HEK293 (cell line): ENCODE measurements around the gene BCL2.

Experiments
- FEZF1 ChIP-seq: fragments of 450-650 bp; formaldehyde crosslinking; IDR thresholded peaks from 2 replicates; pipeline ENCODE4 v1.5.1; 2016; ENCODE audit warnings: missing biosample characterization, missing genetic modification characterization
- GFI1B ChIP-seq: fragments of 450-650 bp; formaldehyde crosslinking; IDR thresholded peaks from 2 replicates; pipeline ENCODE4 v1.5.1; 2016; ENCODE audit warnings: missing biosample characterization, missing genetic modification characterization
- MZF1 ChIP-seq: fragments of 450-650 bp; formaldehyde crosslinking; IDR thresholded peaks from 2 replicates; pipeline ENCODE4 v1.5.1; 2017; ENCODE audit warnings: missing biosample characterization, missing genetic modification characterization, borderline replicate concordance
- OVOL3 ChIP-seq: fragments of 450-650 bp; formaldehyde crosslinking; IDR thresholded peaks from 2 replicates; pipeline ENCODE4 v1.5.1; 2016; ENCODE audit warnings: missing biosample characterization, missing genetic modification characterization
- SCRT1 ChIP-seq: fragments of 450-650 bp; formaldehyde crosslinking; IDR thresholded peaks from 2 replicates; pipeline ENCODE4 v1.5.1; 2016; ENCODE audit warnings: missing biosample characterization, missing genetic modification characterization, borderline replicate concordance
- SP2 ChIP-seq: fragments of 450-650 bp; formaldehyde crosslinking; IDR thresholded peaks from 2 replicates; pipeline ENCODE4 v1.5.1; 2016; ENCODE audit warnings: missing biosample characterization, missing genetic modification characterization
- TRIM28 ChIP-seq: IDR thresholded peaks from 2 replicates; pipeline ENCODE4 v1.6.1; 2011; ENCODE audit warnings: low read length, control low read depth, borderline replicate concordance
- ZBTB1 ChIP-seq: fragments of 450-650 bp; formaldehyde crosslinking; IDR thresholded peaks from 2 replicates; pipeline ENCODE4 v1.5.1; 2016; ENCODE audit warnings: missing biosample characterization, missing genetic modification characterization
- ZBTB17 ChIP-seq: fragments of 450-650 bp; formaldehyde crosslinking; IDR thresholded peaks from 2 replicates; pipeline ENCODE4 v1.5.1; 2016; ENCODE audit warnings: missing biosample characterization, missing genetic modification characterization
- ZBTB20 ChIP-seq: fragments of 450-650 bp; formaldehyde crosslinking; IDR thresholded peaks from 2 replicates; pipeline ENCODE4 v1.5.1; 2016; ENCODE audit warnings: missing biosample characterization, missing genetic modification characterization
- ZBTB21 ChIP-seq: fragments of 450-650 bp; formaldehyde crosslinking; IDR thresholded peaks from 2 replicates; pipeline ENCODE4 v1.5.1; 2017; ENCODE audit warnings: missing biosample characterization, missing genetic modification characterization
- ZBTB44 ChIP-seq: fragments of 450-650 bp; IDR thresholded peaks from 2 replicates; pipeline ENCODE4 v1.5.1; 2018; ENCODE audit warnings: missing biosample characterization, mild to moderate bottlenecking, missing genetic modification characterization
- ZFP69B ChIP-seq: fragments of 450-650 bp; formaldehyde crosslinking; IDR thresholded peaks from 2 replicates; pipeline ENCODE4 v1.5.1; 2016; ENCODE audit warnings: missing biosample characterization, missing genetic modification characterization
- ZNF132 ChIP-seq: fragments of 450-650 bp; formaldehyde crosslinking; IDR thresholded peaks from 2 replicates; pipeline ENCODE4 v1.5.1; 2017; ENCODE audit warnings: missing biosample characterization, missing genetic modification characterization, borderline replicate concordance
- ZNF26 ChIP-seq: fragments of 450-650 bp; formaldehyde crosslinking; IDR thresholded peaks from 2 replicates; pipeline ENCODE4 v1.5.1; 2016; ENCODE audit warnings: missing biosample characterization, missing genetic modification characterization
- ZNF501 ChIP-seq: fragments of 450-650 bp; formaldehyde crosslinking; IDR thresholded peaks from 2 replicates; pipeline ENCODE4 v1.5.1; 2016; ENCODE audit warnings: missing biosample characterization, missing genetic modification characterization
- ZNF530 ChIP-seq: fragments of 450-650 bp; formaldehyde crosslinking; IDR thresholded peaks from 2 replicates; pipeline ENCODE4 v1.5.1; 2016; ENCODE audit warnings: low read depth, missing biosample characterization, missing genetic modification characterization
- ZNF544 ChIP-seq: fragments of 450-650 bp; formaldehyde crosslinking; IDR thresholded peaks from 2 replicates; pipeline ENCODE4 v1.5.0; 2017; ENCODE audit warnings: missing biosample characterization, missing genetic modification characterization
- ZNF555 ChIP-seq: fragments of 450-650 bp; formaldehyde crosslinking; conservative IDR thresholded peaks from 2 replicates; pipeline ENCODE4 v1.5.1; 2017; ENCODE audit warnings: missing biosample characterization, mild to moderate bottlenecking, missing genetic modification characterization, inconsistent platforms
- ZNF571 ChIP-seq: fragments of 450-650 bp; formaldehyde crosslinking; IDR thresholded peaks from 2 replicates; pipeline ENCODE4 v1.5.0; 2017; ENCODE audit warnings: missing biosample characterization, missing genetic modification characterization
- ZNF623 ChIP-seq: fragments of 450-650 bp; formaldehyde crosslinking; IDR thresholded peaks from 2 replicates; pipeline ENCODE4 v1.5.1; 2016; ENCODE audit warnings: missing biosample characterization, missing genetic modification characterization
- ZNF670 ChIP-seq: fragments of 450-650 bp; formaldehyde crosslinking; IDR thresholded peaks from 2 replicates; pipeline ENCODE4 v1.5.1; 2016; ENCODE audit warnings: missing biosample characterization, missing genetic modification characterization, low read depth
- ZNF707 ChIP-seq: fragments of 450-650 bp; formaldehyde crosslinking; IDR thresholded peaks from 2 replicates; pipeline ENCODE4 v1.5.1; 2016; ENCODE audit warnings: missing biosample characterization, missing genetic modification characterization
- ZNF785 ChIP-seq: fragments of 450-650 bp; formaldehyde crosslinking; IDR thresholded peaks from 2 replicates; pipeline ENCODE4 v1.5.1; 2016; ENCODE audit warnings: missing biosample characterization, missing genetic modification characterization
- ZSCAN23 ChIP-seq: fragments of 450-650 bp; formaldehyde crosslinking; IDR thresholded peaks from 2 replicates; pipeline ENCODE4 v1.5.1; 2016; ENCODE audit warnings: missing biosample characterization, missing genetic modification characterization
- TF ChIP-seq, protein P1 (sequence below): fragments of 450-650 bp; formaldehyde crosslinking; IDR thresholded peaks from 2 replicates; pipeline ENCODE4 v1.5.1; 2016; ENCODE audit warnings: missing biosample characterization, missing genetic modification characterization
- TF ChIP-seq, protein P2 (sequence below): fragments of 450-650 bp; formaldehyde crosslinking; IDR thresholded peaks from 2 replicates; pipeline ENCODE4 v1.5.1; 2016; ENCODE audit warnings: missing biosample characterization, missing genetic modification characterization, low read depth
- TF ChIP-seq, protein P3 (sequence below): fragments of 450-650 bp; formaldehyde crosslinking; IDR thresholded peaks from 2 replicates; pipeline ENCODE4 v1.5.1; 2016; ENCODE audit warnings: missing biosample characterization, missing genetic modification characterization
- TF ChIP-seq, protein P4 (sequence below): sonication (generic); formaldehyde crosslinking; IDR thresholded peaks from 2 replicates; pipeline ENCODE4 v1.8.1; 2022; ENCODE audit warnings: mild to moderate bottlenecking, moderate library complexity, missing genetic modification reagents
- TF ChIP-seq, protein P5 (sequence below): fragments of 450-650 bp; formaldehyde crosslinking; IDR thresholded peaks from 2 replicates; pipeline ENCODE4 v1.5.1; 2017; ENCODE audit warnings: missing biosample characterization, missing genetic modification characterization

BCL2 gene

GRCh38 chr18:63213331-63213900 is 106.2 kb downstream of the BCL2 start (continued):
- TF ChIP-seq TRIM28: no peak
- no peak for TF ChIP-seq ZSCAN23 (tag by site-specific recombination)
- TF ChIP-seq, protein P1, sequence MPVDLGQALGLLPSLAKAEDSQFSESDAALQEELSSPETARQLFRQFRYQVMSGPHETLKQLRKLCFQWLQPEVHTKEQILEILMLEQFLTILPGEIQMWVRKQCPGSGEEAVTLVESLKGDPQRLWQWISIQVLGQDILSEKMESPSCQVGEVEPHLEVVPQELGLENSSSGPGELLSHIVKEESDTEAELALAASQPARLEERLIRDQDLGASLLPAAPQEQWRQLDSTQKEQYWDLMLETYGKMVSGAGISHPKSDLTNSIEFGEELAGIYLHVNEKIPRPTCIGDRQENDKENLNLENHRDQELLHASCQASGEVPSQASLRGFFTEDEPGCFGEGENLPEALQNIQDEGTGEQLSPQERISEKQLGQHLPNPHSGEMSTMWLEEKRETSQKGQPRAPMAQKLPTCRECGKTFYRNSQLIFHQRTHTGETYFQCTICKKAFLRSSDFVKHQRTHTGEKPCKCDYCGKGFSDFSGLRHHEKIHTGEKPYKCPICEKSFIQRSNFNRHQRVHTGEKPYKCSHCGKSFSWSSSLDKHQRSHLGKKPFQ (tag by site-specific recombination): no peak
- TF ChIP-seq ZBTB44 (tag by site-specific recombination): no peak
- TF ChIP-seq, protein P2, sequence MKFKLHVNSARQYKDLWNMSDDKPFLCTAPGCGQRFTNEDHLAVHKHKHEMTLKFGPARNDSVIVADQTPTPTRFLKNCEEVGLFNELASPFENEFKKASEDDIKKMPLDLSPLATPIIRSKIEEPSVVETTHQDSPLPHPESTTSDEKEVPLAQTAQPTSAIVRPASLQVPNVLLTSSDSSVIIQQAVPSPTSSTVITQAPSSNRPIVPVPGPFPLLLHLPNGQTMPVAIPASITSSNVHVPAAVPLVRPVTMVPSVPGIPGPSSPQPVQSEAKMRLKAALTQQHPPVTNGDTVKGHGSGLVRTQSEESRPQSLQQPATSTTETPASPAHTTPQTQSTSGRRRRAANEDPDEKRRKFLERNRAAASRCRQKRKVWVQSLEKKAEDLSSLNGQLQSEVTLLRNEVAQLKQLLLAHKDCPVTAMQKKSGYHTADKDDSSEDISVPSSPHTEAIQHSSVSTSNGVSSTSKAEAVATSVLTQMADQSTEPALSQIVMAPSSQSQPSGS: peak; percentile 22; the same call in 1 of the 2 replicates
- TF ChIP-seq MZF1: no peak
- no peak for TF ChIP-seq ZNF707 (tag by site-specific recombination)
- TF ChIP-seq, protein P3, sequence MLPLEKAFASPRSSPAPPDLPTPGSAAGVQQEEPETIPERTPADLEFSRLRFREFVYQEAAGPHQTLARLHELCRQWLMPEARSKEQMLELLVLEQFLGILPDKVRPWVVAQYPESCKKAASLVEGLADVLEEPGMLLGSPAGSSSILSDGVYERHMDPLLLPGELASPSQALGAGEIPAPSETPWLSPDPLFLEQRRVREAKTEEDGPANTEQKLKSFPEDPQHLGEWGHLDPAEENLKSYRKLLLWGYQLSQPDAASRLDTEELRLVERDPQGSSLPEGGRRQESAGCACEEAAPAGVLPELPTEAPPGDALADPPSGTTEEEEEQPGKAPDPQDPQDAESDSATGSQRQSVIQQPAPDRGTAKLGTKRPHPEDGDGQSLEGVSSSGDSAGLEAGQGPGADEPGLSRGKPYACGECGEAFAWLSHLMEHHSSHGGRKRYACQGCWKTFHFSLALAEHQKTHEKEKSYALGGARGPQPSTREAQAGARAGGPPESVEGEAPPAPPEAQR (tag by site-specific recombination): no peak
- TF ChIP-seq ZNF623 (tag by site-specific recombination): no peak
- no peak for TF ChIP-seq ZNF555 (tag by site-specific recombination)
- TF ChIP-seq, protein P4, sequence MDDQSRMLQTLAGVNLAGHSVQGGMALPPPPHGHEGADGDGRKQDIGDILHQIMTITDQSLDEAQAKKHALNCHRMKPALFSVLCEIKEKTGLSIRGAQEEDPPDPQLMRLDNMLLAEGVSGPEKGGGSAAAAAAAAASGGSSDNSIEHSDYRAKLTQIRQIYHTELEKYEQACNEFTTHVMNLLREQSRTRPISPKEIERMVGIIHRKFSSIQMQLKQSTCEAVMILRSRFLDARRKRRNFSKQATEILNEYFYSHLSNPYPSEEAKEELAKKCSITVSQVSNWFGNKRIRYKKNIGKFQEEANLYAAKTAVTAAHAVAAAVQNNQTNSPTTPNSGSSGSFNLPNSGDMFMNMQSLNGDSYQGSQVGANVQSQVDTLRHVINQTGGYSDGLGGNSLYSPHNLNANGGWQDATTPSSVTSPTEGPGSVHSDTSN (CRISPR knock-in tag): no peak
- TF ChIP-seq ZBTB20: no peak
- TF ChIP-seq, protein P5, sequence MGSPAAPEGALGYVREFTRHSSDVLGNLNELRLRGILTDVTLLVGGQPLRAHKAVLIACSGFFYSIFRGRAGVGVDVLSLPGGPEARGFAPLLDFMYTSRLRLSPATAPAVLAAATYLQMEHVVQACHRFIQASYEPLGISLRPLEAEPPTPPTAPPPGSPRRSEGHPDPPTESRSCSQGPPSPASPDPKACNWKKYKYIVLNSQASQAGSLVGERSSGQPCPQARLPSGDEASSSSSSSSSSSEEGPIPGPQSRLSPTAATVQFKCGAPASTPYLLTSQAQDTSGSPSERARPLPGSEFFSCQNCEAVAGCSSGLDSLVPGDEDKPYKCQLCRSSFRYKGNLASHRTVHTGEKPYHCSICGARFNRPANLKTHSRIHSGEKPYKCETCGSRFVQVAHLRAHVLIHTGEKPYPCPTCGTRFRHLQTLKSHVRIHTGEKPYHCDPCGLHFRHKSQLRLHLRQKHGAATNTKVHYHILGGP (tag by site-specific recombination): peak; percentile 49; the same call in 1 of the 2 replicates
- TF ChIP-seq ZFP69B: no peak
- TF ChIP-seq ZNF785 (tag by site-specific recombination): peak; percentile 26; the same call in 1 of the 2 replicates
- no peak for TF ChIP-seq ZNF26
- TF ChIP-seq SCRT1 (tag by site-specific recombination): no peak
- TF ChIP-seq ZNF544 (tag by site-specific recombination): no peak
- TF ChIP-seq SP2 (tag by site-specific recombination): no peak
- TF ChIP-seq ZNF530 (tag by site-specific recombination): no peak
- TF ChIP-seq ZNF670: no peak
- no peak for TF ChIP-seq ZBTB17 (tag by site-specific recombination)
- no peak for TF ChIP-seq ZBTB1 (tag by site-specific recombination)
- no peak for TF ChIP-seq GFI1B (tag by site-specific recombination)
- no peak for TF ChIP-seq ZNF501 (tag by site-specific recombination)
- TF ChIP-seq ZNF571 (tag by site-specific recombination): no peak
- TF ChIP-seq FEZF1 (tag by site-specific recombination): no peak
- no peak for TF ChIP-seq ZNF132
- no peak for TF ChIP-seq ZBTB21
- TF ChIP-seq OVOL3 (tag by site-specific recombination): no peak
